NB4 (cell line): ENCODE measurements around the gene RFX4.

Experiments
- DNase-seq: peaks from one replicate; pipeline ENCODE4 v3.0.0; 2010; ENCODE audit warnings: low read depth
- H3K4me3 ChIP-seq: one replicate; pipeline ENCODE4 v1.5.1; 2011; ENCODE audit warnings: mild to moderate bottlenecking, low read depth, low read length, moderate library complexity
- MAX ChIP-seq: IDR thresholded peaks from 2 replicates; pipeline ENCODE4 v1.6.1; 2011; ENCODE audit warnings: low read depth, low read length
- MYC ChIP-seq: IDR thresholded peaks from 2 replicates; pipeline ENCODE4 v1.6.1; 2011; ENCODE audit warnings: low read depth, low read length
- POLR2A ChIP-seq: IDR thresholded peaks from 2 replicates; pipeline ENCODE4 v1.6.1; 2011; ENCODE audit warnings: mild to moderate bottlenecking; ENCODE audit not compliant: insufficient read length; ENCODE audit errors: extremely low read depth
- TF ChIP-seq, protein P1 (sequence below): IDR thresholded peaks from one replicate; pipeline ENCODE4 v1.5.1; 2012; ENCODE audit warnings: low read depth, low read length

Gene RFX4

GRCh38 chr12:106632797-106633450 is 50.1 kb downstream of the RFX4 start:
- DNase-seq: no peak
- no peak overlapping the region for H3K4me3 ChIP-seq
- TF ChIP-seq, protein P1, sequence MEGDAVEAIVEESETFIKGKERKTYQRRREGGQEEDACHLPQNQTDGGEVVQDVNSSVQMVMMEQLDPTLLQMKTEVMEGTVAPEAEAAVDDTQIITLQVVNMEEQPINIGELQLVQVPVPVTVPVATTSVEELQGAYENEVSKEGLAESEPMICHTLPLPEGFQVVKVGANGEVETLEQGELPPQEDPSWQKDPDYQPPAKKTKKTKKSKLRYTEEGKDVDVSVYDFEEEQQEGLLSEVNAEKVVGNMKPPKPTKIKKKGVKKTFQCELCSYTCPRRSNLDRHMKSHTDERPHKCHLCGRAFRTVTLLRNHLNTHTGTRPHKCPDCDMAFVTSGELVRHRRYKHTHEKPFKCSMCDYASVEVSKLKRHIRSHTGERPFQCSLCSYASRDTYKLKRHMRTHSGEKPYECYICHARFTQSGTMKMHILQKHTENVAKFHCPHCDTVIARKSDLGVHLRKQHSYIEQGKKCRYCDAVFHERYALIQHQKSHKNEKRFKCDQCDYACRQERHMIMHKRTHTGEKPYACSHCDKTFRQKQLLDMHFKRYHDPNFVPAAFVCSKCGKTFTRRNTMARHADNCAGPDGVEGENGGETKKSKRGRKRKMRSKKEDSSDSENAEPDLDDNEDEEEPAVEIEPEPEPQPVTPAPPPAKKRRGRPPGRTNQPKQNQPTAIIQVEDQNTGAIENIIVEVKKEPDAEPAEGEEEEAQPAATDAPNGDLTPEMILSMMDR: no peak
- no peak for TF ChIP-seq POLR2A
- TF ChIP-seq MAX: no peak
- no peak for TF ChIP-seq MYC

DNA sequence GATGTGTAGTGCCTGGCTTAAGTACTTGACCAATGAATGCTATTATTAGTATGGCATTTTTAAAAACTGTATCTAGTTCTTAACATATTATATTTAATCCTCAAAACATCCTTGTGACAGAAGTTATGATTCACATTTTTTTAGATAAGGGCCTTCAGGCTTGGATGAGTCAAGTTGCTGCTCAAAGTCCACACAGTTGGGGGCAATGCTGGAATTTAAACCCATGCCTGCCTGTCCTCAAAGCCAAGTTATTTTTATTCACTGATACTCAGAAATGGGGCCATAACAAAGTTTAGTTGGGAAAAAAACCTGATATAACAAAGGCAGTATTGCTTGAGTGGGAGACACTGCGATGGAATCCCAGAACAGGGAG is 50.6 kb downstream of the RFX4 start:
- no peak for TF ChIP-seq MYC
- TF ChIP-seq, protein P1: no peak
- no peak for TF ChIP-seq POLR2A
- no peak for TF ChIP-seq MAX
- DNase-seq: no peak
- H3K4me3 ChIP-seq: no peak overlapping the region

- TF ChIP-seq, protein P1: no peak
- H3K4me3 ChIP-seq: no peak overlapping the region
- DNase-seq: no peak
Observed at GRCh38 chr12:106634206-106634605, 51.4 kb downstream of the RFX4 start.

DNA sequence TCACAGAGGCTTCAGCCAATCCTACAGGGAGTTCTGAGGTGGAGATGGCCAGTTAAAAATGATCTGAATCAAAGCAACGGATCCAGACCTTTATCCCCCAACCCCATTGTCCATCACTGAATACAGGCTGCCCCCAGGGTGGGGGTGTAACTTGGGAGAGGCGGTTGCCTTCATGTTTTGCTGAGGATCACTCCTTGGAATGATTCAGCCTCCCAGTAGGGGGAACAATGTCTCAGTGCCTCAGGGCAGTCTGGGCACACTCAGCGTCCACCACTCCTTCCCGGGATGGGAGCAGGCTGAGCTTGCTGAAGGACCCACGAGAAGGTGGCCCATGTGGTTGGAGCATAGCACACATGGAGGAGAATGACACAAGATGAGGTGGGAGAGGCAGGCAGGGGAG is 60.2 kb downstream of the RFX4 start:
- H3K4me3 ChIP-seq: no peak overlapping the region
- no peak for DNase-seq
- TF ChIP-seq MAX (no peak), POLR2A (no peak), MYC (no peak)
- TF ChIP-seq, protein P1: no peak

DNA sequence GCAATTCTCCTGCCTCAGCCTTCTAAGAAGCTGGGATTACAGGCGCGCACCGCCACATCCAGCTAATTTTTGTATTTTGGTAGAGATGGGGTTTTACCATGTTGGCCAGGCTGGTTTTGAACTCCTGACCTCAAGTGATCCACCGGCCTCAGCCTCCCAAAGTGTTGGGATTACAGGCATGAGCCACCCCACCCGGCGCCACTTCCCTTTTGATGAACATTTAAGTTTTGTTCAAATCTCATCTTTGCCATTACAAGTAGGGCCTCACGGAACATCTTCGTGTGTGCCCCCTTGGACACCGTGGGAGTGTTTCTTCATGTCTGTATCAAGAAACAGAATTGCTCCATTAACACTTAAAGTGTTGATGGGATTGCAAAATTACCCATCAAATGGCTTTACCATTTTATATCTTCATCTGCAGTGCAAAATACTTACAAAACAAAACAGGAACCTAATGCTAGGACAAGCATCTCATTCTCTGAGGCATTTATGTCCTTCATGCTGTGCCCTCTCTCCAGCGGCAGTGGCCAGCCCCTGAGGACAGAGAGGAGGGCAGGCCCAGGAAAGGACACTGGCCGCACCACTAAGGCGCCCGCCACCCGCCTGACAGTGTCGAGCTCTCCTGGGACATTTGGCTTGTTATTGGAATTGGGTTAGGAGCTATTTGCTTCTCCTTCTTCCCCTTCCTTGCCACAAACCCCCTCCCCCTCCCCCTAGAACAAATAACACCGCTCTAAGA is 61.7 kb downstream of the RFX4 start:
- H3K4me3 ChIP-seq: no peak overlapping the region
- TF ChIP-seq MAX: no peak
- TF ChIP-seq, protein P1: no peak
- no peak for TF ChIP-seq MYC
- no peak for TF ChIP-seq POLR2A
- no peak for DNase-seq

GRCh38 chr12:106645074-106645421 is 62.2 kb downstream of the RFX4 start:
- DNase-seq: no peak
- H3K4me3 ChIP-seq: no peak overlapping the region
- TF ChIP-seq, protein P1: no peak
- TF ChIP-seq POLR2A (no peak), MAX (no peak), MYC (no peak)
